Ascending aorta (tissue), 2 donors: Measurements from ENCODE around the gene ALPI. TPM values are rescaled to one million over a fixed set of nuclear protein-coding genes. Genes with fewer than 3 reads are reported as not detected.
"Not testable (repeated sequence)": the region's sequence is repeated elsewhere in the genome, so short reads cannot be mapped to it uniquely, and the experiment has no call there.

Experiments used
- DNase-seq, 2 donors: peaks; one replicate each; pipeline ENCODE4 v3.0.0-alpha.2; 2019; ENCODE audit warnings: low spot score in 2 of 2
- H3K27ac ChIP-seq, 2 donors: fragments of 200-600 bp; sonication (generic); one replicate each; pipeline ENCODE4 v1.5.1; 2016 to 2017; ENCODE audit warnings: mild to moderate bottlenecking in 1 of 2
- H3K27me3 ChIP-seq: fragments of 200-600 bp; sonication (generic); one replicate; pipeline ENCODE4 v1.5.1; 2017
- H3K36me3 ChIP-seq, 2 donors: fragments of 200-600 bp; sonication (generic); one replicate each; pipeline ENCODE4 v1.5.1; 2016
- H3K4me1 ChIP-seq, 2 donors: fragments of 200-600 bp; sonication (generic); one replicate each; pipeline ENCODE4 v1.5.1; 2016 to 2017; ENCODE audit warnings: mild to moderate bottlenecking in 1 of 2
- H3K4me3 ChIP-seq, 2 donors: fragments of 200-600 bp; sonication (generic); one replicate each; pipeline ENCODE4 v1.5.1; 2016 to 2017; ENCODE audit warnings: mild to moderate bottlenecking in 1 of 2
- H3K9me3 ChIP-seq, 2 donors: fragments of 200-600 bp; sonication (generic); one replicate each; pipeline ENCODE4 v1.5.1; 2016
- CTCF ChIP-seq, 3 experiments: fragments of 200-600 bp in 2 of 3; fragments of 450-650 bp in 1 of 3; sonication (generic) in 2 of 3; IDR thresholded peaks; one replicate each; pipeline ENCODE4 v1.5.1; 2016 to 2019; ENCODE audit warnings: antibody characterized with exemption in 3 of 3, mild to moderate bottlenecking in 1 of 3, moderate library complexity in 1 of 3
- intact Hi-C: fragments of 100-400 bp; cut with DNase I; formaldehyde crosslinking; loops from one replicate; pipeline ENCODE4 v1.15.1; 2023
- total RNA-seq: library from RNA; depleted of rRNA; stranded (reverse); fragments of >200 nt; gene quantifications from one replicate; pipeline ENCODE4 v1.1.0, GENCODE V29; 2016

Gene ALPI
- total RNA-seq, 1 donor from 2014 or later = not detected

GRCh38 chr2:232439758-232440135 lies 16.2 kb upstream of the ALPI start:
- intact Hi-C loops = loop anchor here (5.0 kb wide), 1 partner anchor 532 kb away; no protein-coding TSS in a partner anchor
- Histone ChIP-seq H3K4me3 (no peak overlapping the region), H3K27ac (no peak overlapping the region), H3K36me3 (no peaks in the 10 kb centered on the region), H3K27me3 (no peaks in the 10 kb centered on the region), H3K9me3 (no peaks in the 10 kb centered on the region), H3K4me1 (no peaks in the 10 kb centered on the region)
- no peak for DNase-seq
- TF ChIP-seq CTCF (IDR thresholded peaks at IDR 0.05) = peak in 1 of 3 experiments; percentile 30

- H3K27me3 ChIP-seq, H3K9me3 ChIP-seq, H3K4me1 ChIP-seq, H3K36me3 ChIP-seq, H3K4me3 ChIP-seq, H3K27ac ChIP-seq: not testable (repeated sequence)
- intact Hi-C loops = loop anchor here (5.0 kb wide), 1 partner anchor 533 kb away; no protein-coding TSS in a partner anchor
- DNase-seq = peak in 1 of 2 donors; percentile 86
- peak; percentile 71 to 88 (median 86) for TF ChIP-seq CTCF (IDR thresholded peaks at IDR 0.05)
Observed at GRCh38 chr2:232440220-232441018, 15.5 kb upstream of the ALPI start.

GRCh38 chr2:232441147-232441651 lies 14.8 kb upstream of the ALPI start:
- no peak for TF ChIP-seq CTCF (IDR thresholded peaks at IDR 0.05)
- Histone ChIP-seq H3K4me3 (no peak overlapping the region), H3K27me3 (no peaks in the 10 kb centered on the region), H3K27ac (no peak overlapping the region), H3K9me3 (no peaks in the 10 kb centered on the region), H3K4me1 (no peaks in the 10 kb centered on the region), H3K36me3 (no peaks in the 10 kb centered on the region)
- DNase-seq = no peak
- intact Hi-C loops = loop anchor here (5.0 kb wide), 1 partner anchor 534 kb away; no protein-coding TSS in a partner anchor

- H3K27ac ChIP-seq, H3K36me3 ChIP-seq, H3K4me1 ChIP-seq, H3K4me3 ChIP-seq, DNase-seq, H3K27me3 ChIP-seq, H3K9me3 ChIP-seq: not testable (repeated sequence)
- intact Hi-C loops = loop anchor here (5.0 kb wide), 1 partner anchor 535 kb away; no protein-coding TSS in a partner anchor
Observed at GRCh38 chr2:232441922-232442321, 14.0 kb upstream of the ALPI start.

- not testable (repeated sequence) for H3K36me3 ChIP-seq, H3K4me1 ChIP-seq, H3K27ac ChIP-seq, H3K9me3 ChIP-seq, H3K27me3 ChIP-seq, DNase-seq, H3K4me3 ChIP-seq
- intact Hi-C loops = loop anchor here (5.0 kb wide), 1 partner anchor 535 kb away; no protein-coding TSS in a partner anchor
Observed at GRCh38 chr2:232442431-232442830, 13.5 kb upstream of the ALPI start.

GRCh38 chr2:232443047-232443446 lies 12.9 kb upstream of the ALPI start:
- not testable (repeated sequence) for H3K27ac ChIP-seq
- intact Hi-C loops = loop anchor here (5.0 kb wide), 1 partner anchor 536 kb away; no protein-coding TSS in a partner anchor

GRCh38 chr2:232443669-232444408 lies 12.1 kb upstream of the ALPI start:
- not testable (repeated sequence) for H3K36me3 ChIP-seq, H3K27ac ChIP-seq, H3K4me1 ChIP-seq, H3K4me3 ChIP-seq, H3K9me3 ChIP-seq, H3K27me3 ChIP-seq
- peak in 1 of 2 donors; percentile 59 for DNase-seq
- intact Hi-C loops = loop anchor here (5.0 kb wide), 1 partner anchor 537 kb away; no protein-coding TSS in a partner anchor

More at GRCh38 chr2:232443047-232443446, 12.9 kb upstream of the ALPI start:
- not testable (repeated sequence) for H3K4me1 ChIP-seq, H3K9me3 ChIP-seq, H3K4me3 ChIP-seq, H3K36me3 ChIP-seq, H3K27me3 ChIP-seq
- DNase-seq = peak in 1 of 2 donors; percentile 35
